ENCODE data around the gene ITGB3. TPM values are rescaled to one million over a fixed set of nuclear protein-coding genes. Genes with fewer than 3 reads are reported as not detected.

Gene ITGB3
- polyA plus RNA-seq, 3 donors: 0.45 to 7.7 (median 4.4) TPM

Other genes with a start within 250 kb of the ITGB3 start
- 10 to 100 TPM; 10.4 to 39.1 (median 34.1) TPM for gene CDC27, start 64.5 kb upstream of the ITGB3 start, polyA plus RNA-seq
- 10 to 100 TPM in 1 of 3 donors, 1 to 10 TPM in 1, under 1 TPM in 1; 0.22 to 12.8 (median 2.0) TPM for gene MYL4, start 44.5 kb upstream of the ITGB3 start, polyA plus RNA-seq
- gene EFCAB13, start 70.1 kb downstream of the ITGB3 start, polyA plus RNA-seq: 1 to 10 TPM in 2 of 3 donors, under 1 TPM in 1; 0.31 to 2.5 (median 1.5) TPM